ENCODE measurements around the gene GAL3ST2.

Gene GAL3ST2

GRCh38 chr2:241843321-241844065, 66.9 kb downstream of the GAL3ST2 start:
- Histone ChIP-seq H3K79me2 (no peaks in the 10 kb centered on the region), H3K36me3 (ENCODE audit: control insufficient read depth, insufficient read depth, low read length) (no peaks in the 10 kb centered on the region), H3K9me3 (ENCODE audit: control insufficient read depth, low read length) (no peaks in the 10 kb centered on the region), H2AFZ (no peak overlapping the region), H3K4me3 (ENCODE audit: low read depth, low read length) (no peak overlapping the region), H3K9ac (no peak overlapping the region), H3K4me2 (ENCODE audit: low read length) (no peak overlapping the region), H3K27ac (peak overlapping the region; percentile 59), H3K4me1 (no peaks in the 10 kb centered on the region), H3K27me3 (ENCODE audit: control insufficient read depth, insufficient read depth, low read length) (no peaks in the 10 kb centered on the region)
- TF ChIP-seq CTCF (IDR thresholded peaks at IDR 0.05) = no peak

- Histone ChIP-seq H2AFZ (peak overlapping the region; percentile 63), H3K27ac (no peak overlapping the region), H3K4me1 (no peaks in the 10 kb centered on the region), H3K4me2 (ENCODE audit: low read length) (peak overlapping the region; percentile 80), H3K4me3 (ENCODE audit: low read depth, low read length) (peak overlapping the region; percentile 46), H3K9ac (no peak overlapping the region), H3K36me3 (ENCODE audit: control insufficient read depth, insufficient read depth, low read length) (no peaks in the 10 kb centered on the region), H3K9me3 (ENCODE audit: control insufficient read depth, low read length) (no peaks in the 10 kb centered on the region), H3K79me2 (no peaks in the 10 kb centered on the region), H3K27me3 (ENCODE audit: control insufficient read depth, insufficient read depth, low read length) (no peaks in the 10 kb centered on the region)
- TF ChIP-seq CTCF (IDR thresholded peaks at IDR 0.05) = no peak
These were observed 67.6 kb downstream of the GAL3ST2 start for GRCh38 chr2:241844066-241844728.

- TF ChIP-seq CTCF (IDR thresholded peaks at IDR 0.05) = no peak
- Histone ChIP-seq H3K4me1 (no peaks in the 10 kb centered on the region), H3K36me3 (ENCODE audit: control insufficient read depth, insufficient read depth, low read length) (no peaks in the 10 kb centered on the region), H3K9ac (no peak overlapping the region), H3K4me3 (ENCODE audit: low read depth, low read length) (peak overlapping the region; percentile 46), H3K9me3 (ENCODE audit: control insufficient read depth, low read length) (no peaks in the 10 kb centered on the region), H3K27me3 (ENCODE audit: control insufficient read depth, insufficient read depth, low read length) (no peaks in the 10 kb centered on the region), H3K27ac (no peak overlapping the region), H2AFZ (no peak overlapping the region), H3K79me2 (no peaks in the 10 kb centered on the region), H3K4me2 (ENCODE audit: low read length) (peak overlapping the region; percentile 80)
These were observed 68.4 kb downstream of the GAL3ST2 start for GRCh38 chr2:241844831-241845578.

- no peaks in the 10 kb centered on the region for H3K9me3 ChIP-seq (ENCODE audit: control insufficient read depth, low read length)
- H3K27me3 ChIP-seq (ENCODE audit: control insufficient read depth, insufficient read depth, low read length) = no peaks in the 10 kb centered on the region
- H3K4me2 ChIP-seq (ENCODE audit: low read length) = no peak overlapping the region
These were observed 69.8 kb downstream of the GAL3ST2 start for GRCh38 chr2:241846406-241846805.

More at GRCh38 chr2:241846406-241846805, 69.8 kb downstream of the GAL3ST2 start:
- H3K36me3 ChIP-seq (ENCODE audit: control insufficient read depth, insufficient read depth, low read length) = no peaks in the 10 kb centered on the region
- H2AFZ ChIP-seq = no peak overlapping the region
- H3K9ac ChIP-seq = no peak overlapping the region
- no peaks in the 10 kb centered on the region for H3K79me2 ChIP-seq
- no peak overlapping the region for H3K4me3 ChIP-seq (ENCODE audit: low read depth, low read length)
- no peaks in the 10 kb centered on the region for H3K4me1 ChIP-seq
- H3K27ac ChIP-seq = no peak overlapping the region
- TF ChIP-seq CTCF (IDR thresholded peaks at IDR 0.05) = no peak

All from parathyroid adenoma (tissue), 2 donors.